NB4 (cell line): ENCODE results near the gene GADL1.

ENCODE experiments used
- CTCF ChIP-seq: IDR thresholded peaks from one replicate; pipeline ENCODE4 v1.5.1; 2012; ENCODE audit warnings: low read depth, low read length
- MAX ChIP-seq: IDR thresholded peaks from 2 replicates; pipeline ENCODE4 v1.6.1; 2011; ENCODE audit warnings: low read depth, low read length
- MYC ChIP-seq: IDR thresholded peaks from 2 replicates; pipeline ENCODE4 v1.6.1; 2011; ENCODE audit warnings: low read depth, low read length
- POLR2A ChIP-seq: IDR thresholded peaks from 2 replicates; pipeline ENCODE4 v1.6.1; 2011; ENCODE audit warnings: mild to moderate bottlenecking; ENCODE audit not compliant: insufficient read length; ENCODE audit errors: extremely low read depth

- TF ChIP-seq CTCF (no peak), POLR2A (no peak), MAX (no peak), MYC (no peak)
Observed at GRCh38 chr3:30835667-30836066, 58.8 kb downstream of the GADL1 start.
